Pancreas (tissue), 10 donors: ENCODE results near the gene MED8. TPM values are rescaled to one million over a fixed set of nuclear protein-coding genes. Genes with fewer than 3 reads are reported as not detected.
A peak's percentile ranks its signal among the peaks of the same experiment; 100 is the strongest.

Source experiments
- ATAC-seq, 4 donors: fragments of 200-7000 bp; cut with Tn5 transposase; one replicate each; pipeline versions ENCODE4 v1.8.0 to v1.9.1; 2020; ENCODE audit warnings: mild to moderate bottlenecking in 4 of 4, moderate library complexity in 4 of 4
- DNase-seq, 6 donors: peaks; one replicate each; pipeline ENCODE4 v3.0.0-alpha.2; 2020
- FAIRE-seq: peaks from 2 replicates; lab custom pipeline; 2012; peaks lifted over from hg19 to GRCh38; lab: Jason Lieb, UNC
- H3K27ac ChIP-seq, 4 donors: fragments of 200-600 bp; sonication (generic); 1 replicate in 3 of 4; 2 replicates in 1 of 4; pipeline versions ENCODE4 v1.5.0 to v1.8.0; 2020
- H3K27me3 ChIP-seq, 4 donors: fragments of 200-600 bp; one replicate each; pipeline ENCODE4 v1.8.0; 2021
- H3K36me3 ChIP-seq, 3 donors: fragments of 200-600 bp; sonication (generic) in 1 of 3; one replicate each; pipeline versions ENCODE4 v1.5.0 to v1.8.0; 2020 to 2021
- H3K4me1 ChIP-seq, 3 donors: fragments of 200-600 bp; one replicate each; pipeline ENCODE4 v1.8.0; 2021
- H3K4me3 ChIP-seq, 4 donors: fragments of 200-600 bp; sonication (generic) in 2 of 4; one replicate each; pipeline versions ENCODE4 v1.5.0 to v1.8.0; 2020 to 2021
- H3K9me3 ChIP-seq, 4 donors: fragments of 200-600 bp; one replicate each; pipeline ENCODE4 v1.8.0; 2021
- CTCF ChIP-seq, 4 donors: fragments of 200-600 bp; sonication (generic) in 3 of 4; IDR thresholded peaks; one replicate each; pipeline versions ENCODE4 v1.5.0 to v1.8.0; 2021; ENCODE audit warnings: antibody characterized with exemption in 4 of 4
- WGBS, 2 donors: extraction: QIAGEN DNeasy Blood & Tissue Kit; methylation state at CpG; one replicate each; pipeline ENCODE4 v1.1.7; 2013; 5-methylcytosine and 5-hydroxymethylcytosine counted together
- intact Hi-C, 3 donors: fragments of 100-400 bp; cut with DNase I; formaldehyde crosslinking; loops; one replicate each; pipeline versions ENCODE4 v1.11.1 to v1.14.2; 2022
- polyA plus RNA-seq, 2 donors: library from polyadenylated mRNA; stranded (reverse); fragments of 200-250 nt; gene quantifications; one replicate each; pipeline ENCODE4 v1.2.3, GENCODE V29; 2013
- total RNA-seq, 6 donors: library from RNA; stranded (reverse); fragmentation: NEBNext Ultra II Directional in 4 of 6; extraction: Animal tissue kit (Norgen Biotek cat#: 25700) in 4 of 6; gene quantifications; one replicate each; pipeline versions ENCODE4 v1.2.1 to v1.2.4, GENCODE V29; 2021 to 2023
- donor health status: healthy with polysubstance abuse.
- donor health status: DM: no; HTN: no; CAD: no; lungs with moderate emphysema.
- donor health status: DM: no; HTN: no; CAD: no.
- donor health status: control.
- donor health status: control.
- donor health status: Bipolar disorder and iron deficiency.
- donor health status: DM: yes; HTN: yes; CAD: no.
- donor health status: DM: no; HTN: no; CAD: no.
- donor health status: DM: no; HTN: no; CAD: no.
- donor health status: DM: yes; HTN: yes; CAD: no.

MED8 gene
- total and polyA plus RNA-seq, 8 donors: 13.5 to 24.8 (median 16.6) TPM

GRCh38 chr1:43367904-43368645 is 21.5 kb downstream of the MED8 start, which contains the start of gene ELOVL1:
ELOVL1 (minus strand) TSS chr1:43368011; CDS start chr1:43365609, 2,402 bp downstream.
- 0 to 1% methylated on average over 48 to 58 of the region's 58 CpGs for WGBS, 2 donors
- Histone ChIP-seq H3K4me3 (peak within 1 kb of the TSS; percentile 66 to 96 (median 84)), H3K27ac (peak within 1 kb of the TSS; percentile 76 to 93 (median 90)), H3K36me3 (peaks cover 0 to 23% (median 5%) of the 10 kb centered on the region in 3 donors), H3K4me1 (peaks cover 14 to 18% (median 15%) of the 10 kb centered on the region in 3 donors), H3K27me3 (no peaks in the 10 kb centered on the region), H3K9me3 (no peaks in the 10 kb centered on the region)
- TF ChIP-seq CTCF (IDR thresholded peaks at IDR 0.05): no peak
- DNase-seq (peak; percentile 92 to 98 (median 95)), FAIRE-seq (no peak), ATAC-seq (peak; percentile 93 to 96 (median 96))
- intact Hi-C loops: loop anchor here in 2 of 3 donors (10.0 kb wide), 1 partner anchor 133 kb away; no protein-coding TSS in a partner anchor

GRCh38 chr1:43367026-43367903 is 22.3 kb downstream of the MED8 start:
- peaks cover 14 to 18% (median 15%) of the 10 kb centered on the region in 3 donors for H3K4me1 ChIP-seq
- no peaks in the 10 kb centered on the region for H3K9me3 ChIP-seq
- no peak for FAIRE-seq
- no peaks in the 10 kb centered on the region for H3K27me3 ChIP-seq
- peak; percentile 48 to 70 (median 66) for ATAC-seq
- 1% methylated on average over 43 to 48 of the region's 48 CpGs for WGBS, 2 donors
- intact Hi-C loops: loop anchor here in 2 of 3 donors (10.0 kb wide), 1 partner anchor 132 kb away; no protein-coding TSS in a partner anchor
- peak in 4 of 6 donors; percentile 39 to 79 (median 60) for DNase-seq
- no peak for TF ChIP-seq CTCF (IDR thresholded peaks at IDR 0.05)
- H3K27ac ChIP-seq: peak overlapping the region; percentile 76 to 93 (median 90)
- peak overlapping the region; percentile 66 to 96 (median 84) for H3K4me3 ChIP-seq
- H3K36me3 ChIP-seq: peaks cover 0 to 26% (median 5%) of the 10 kb centered on the region in 3 donors

- Histone ChIP-seq H3K36me3 (peaks cover 0 to 26% (median 5%) of the 10 kb centered on the region in 3 donors), H3K4me3 (peak overlapping the region; percentile 66 to 96 (median 84)), H3K4me1 (peaks cover 14 to 18% (median 15%) of the 10 kb centered on the region in 3 donors), H3K27me3 (no peaks in the 10 kb centered on the region), H3K27ac (peak overlapping the region in 3 of 4 donors; percentile 90 to 93 (median 91)), H3K9me3 (no peaks in the 10 kb centered on the region)
- ATAC-seq: peak in 1 of 4 donors; percentile 0
- TF ChIP-seq CTCF (IDR thresholded peaks at IDR 0.05): no peak
- 15 to 17% methylated on average over 4 to 5 of the region's 5 CpGs for WGBS, 2 donors
- DNase-seq: no peak
- intact Hi-C loops: loop anchor here in 2 of 3 donors (10.0 kb wide), 1 partner anchor 132 kb away; no protein-coding TSS in a partner anchor
- no peak for FAIRE-seq
Observed at GRCh38 chr1:43366601-43367025, 23.0 kb downstream of the MED8 start.

- Histone ChIP-seq H3K4me3 (peak overlapping the region in 2 of 4 donors; percentile 78 to 89), H3K4me1 (peaks cover 14 to 18% (median 15%) of the 10 kb centered on the region in 3 donors), H3K27ac (peak overlapping the region in 1 of 4 donors; percentile 11), H3K9me3 (no peaks in the 10 kb centered on the region), H3K36me3 (peaks cover 0 to 26% (median 5%) of the 10 kb centered on the region in 3 donors), H3K27me3 (no peaks in the 10 kb centered on the region)
- intact Hi-C loops: loop anchor here in 2 of 3 donors (10.0 kb wide), 1 partner anchor 131 kb away; no protein-coding TSS in a partner anchor
- no peak for TF ChIP-seq CTCF (IDR thresholded peaks at IDR 0.05)
- ATAC-seq: peak in 2 of 4 donors; percentile 5 to 26
- peak; percentile 35 to 81 (median 60) for DNase-seq
- no peak for FAIRE-seq
- 23 to 25% methylated on average over 11 of the region's 11 CpGs for WGBS, 2 donors
Observed at GRCh38 chr1:43366179-43366578, 23.4 kb downstream of the MED8 start.
